A549 treated with Hydrocortisone at 1 μM for 4 hours (cell line): ENCODE measurements around the gene PHOSPHO1. TPM values are rescaled to one million over a fixed set of nuclear protein-coding genes. Genes with fewer than 3 reads are reported as not detected.

Source experiments
- total RNA-seq: library from RNA; stranded (reverse); fragments of 200-300 nt; extraction: Qiagen RNA extraction; gene quantifications from 5 replicates; pipeline ENCODE4 v1.2.3, GENCODE V29; 2022

Gene PHOSPHO1
- total RNA-seq: 0.33 to 1.0 TPM (median 0.98 TPM) in 5 replicates

GRCh38 chr17:49230636-49231562 lies at the start of gene PHOSPHO1:
PHOSPHO1 (minus strand) TSS chr17:49230787; CDS start chr17:49226691, 4,096 bp downstream.

GRCh38 chr17:49210158-49211029 lies 20.2 kb downstream of the PHOSPHO1 start, which contains the start of the genes ABI3 and GNGT2:
ABI3 (plus strand) TSS chr17:49210707; CDS start chr17:49210725, 18 bp downstream.
GNGT2 (minus strand) TSS chr17:49210574; CDS start chr17:49207422, 3,152 bp downstream.

Other genes with a start within 250 kb of the PHOSPHO1 start
- gene IGF2BP1, start 233.4 kb downstream of the PHOSPHO1 start, total RNA-seq: 53.9 to 82.6 TPM (median 75.7 TPM) in 5 replicates
- gene B4GALNT2, start 98.0 kb downstream of the PHOSPHO1 start, total RNA-seq: 0.22 to 0.36 TPM (median 0.23 TPM) in 5 replicates
- 0.54 to 1.2 TPM (median 1.0 TPM) in 5 replicates for gene GNGT2, start 20.2 kb downstream of the PHOSPHO1 start, total RNA-seq
- 0.12 TPM in 1 of 5 replicates, not detected in the others for gene ABI3, start 20.1 kb downstream of the PHOSPHO1 start, total RNA-seq
- gene ZNF652, start 131.5 kb upstream of the PHOSPHO1 start, total RNA-seq: 6.7 to 9.5 TPM (median 9.0 TPM) in 5 replicates
- 332 to 459 TPM (median 426 TPM) in 5 replicates for gene PHB1, start 184.1 kb upstream of the PHOSPHO1 start, total RNA-seq